Fibroblast of mammary gland (primary cell): Measurements from ENCODE around the gene CFAP77.

Experiments
- DNase-seq: peaks from one replicate; pipeline ENCODE4 v3.0.0-alpha.2; 2010; ENCODE audit warnings: low read depth
- H3K4me3 ChIP-seq: 2 replicates; pipeline ENCODE4 v1.5.1; 2011; ENCODE audit warnings: low read depth, mild to moderate bottlenecking, low read length, moderate library complexity; ENCODE audit not compliant: control insufficient read depth
- CTCF ChIP-seq: conservative IDR thresholded peaks from 2 replicates; pipeline ENCODE4 v1.5.1; 2011; ENCODE audit warnings: low read depth, low read length, inconsistent platforms; ENCODE audit not compliant: control insufficient read depth, insufficient read depth

CFAP77 gene

GRCh38 chr9:132409828-132410528 lies at the start of gene CFAP77:
Gene CFAP77 (plus strand): TSS chr9:132410211. CDS start chr9:132410272, 61 bp downstream.
- no peak for TF ChIP-seq CTCF
- DNase-seq: peak; percentile 46
- H3K4me3 ChIP-seq: peak within 1 kb of the TSS; percentile 36

DNA sequence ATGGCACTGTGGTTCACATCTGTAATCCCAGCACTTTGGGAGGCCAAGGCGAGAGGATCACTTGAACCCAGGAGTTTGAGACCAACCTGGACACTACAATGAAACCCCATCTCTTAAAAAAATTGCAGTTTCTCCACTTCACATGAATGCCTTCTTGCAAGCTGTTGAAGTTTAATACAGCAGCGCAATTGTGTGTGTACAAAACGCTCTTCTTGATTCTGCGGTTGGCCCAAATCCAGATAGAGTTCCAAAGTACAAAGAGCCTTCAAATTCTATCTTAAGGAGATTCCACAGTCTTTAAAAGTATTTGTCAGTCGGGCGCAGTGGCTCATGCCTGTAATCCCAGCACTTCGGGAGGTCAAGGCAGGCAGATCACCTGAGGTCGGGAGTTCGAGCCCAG lies 45.9 kb upstream of the CFAP77 start:
- no peak for DNase-seq
- TF ChIP-seq CTCF: no peak
- H3K4me3 ChIP-seq: no peak overlapping the region

GRCh38 chr9:132365986-132366385 lies 44.0 kb upstream of the CFAP77 start:
- no peak overlapping the region for H3K4me3 ChIP-seq
- TF ChIP-seq CTCF: no peak

DNA sequence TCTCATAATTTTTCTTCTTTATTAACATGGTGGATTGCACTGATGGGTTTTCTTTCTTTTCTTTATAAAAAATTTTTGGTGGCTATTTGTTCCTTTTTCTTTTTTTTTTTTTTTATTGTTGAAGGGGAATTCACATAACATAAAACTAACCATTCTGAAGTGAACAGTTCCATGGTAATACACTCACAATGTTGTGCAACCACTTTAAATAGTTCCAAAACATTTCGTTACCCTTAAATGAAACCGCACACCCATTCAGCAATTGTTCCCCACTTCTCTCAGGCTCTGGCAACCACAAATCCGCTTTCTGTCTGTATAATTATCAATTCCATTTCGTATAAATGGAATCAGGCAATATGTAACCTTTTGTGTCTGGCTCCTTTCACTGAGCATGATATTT lies 43.5 kb upstream of the CFAP77 start:
- DNase-seq: no peak
- no peak for TF ChIP-seq CTCF
- H3K4me3 ChIP-seq: no peak overlapping the region

More at GRCh38 chr9:132365986-132366385, 44.0 kb upstream of the CFAP77 start:
- no peak for DNase-seq

DNA sequence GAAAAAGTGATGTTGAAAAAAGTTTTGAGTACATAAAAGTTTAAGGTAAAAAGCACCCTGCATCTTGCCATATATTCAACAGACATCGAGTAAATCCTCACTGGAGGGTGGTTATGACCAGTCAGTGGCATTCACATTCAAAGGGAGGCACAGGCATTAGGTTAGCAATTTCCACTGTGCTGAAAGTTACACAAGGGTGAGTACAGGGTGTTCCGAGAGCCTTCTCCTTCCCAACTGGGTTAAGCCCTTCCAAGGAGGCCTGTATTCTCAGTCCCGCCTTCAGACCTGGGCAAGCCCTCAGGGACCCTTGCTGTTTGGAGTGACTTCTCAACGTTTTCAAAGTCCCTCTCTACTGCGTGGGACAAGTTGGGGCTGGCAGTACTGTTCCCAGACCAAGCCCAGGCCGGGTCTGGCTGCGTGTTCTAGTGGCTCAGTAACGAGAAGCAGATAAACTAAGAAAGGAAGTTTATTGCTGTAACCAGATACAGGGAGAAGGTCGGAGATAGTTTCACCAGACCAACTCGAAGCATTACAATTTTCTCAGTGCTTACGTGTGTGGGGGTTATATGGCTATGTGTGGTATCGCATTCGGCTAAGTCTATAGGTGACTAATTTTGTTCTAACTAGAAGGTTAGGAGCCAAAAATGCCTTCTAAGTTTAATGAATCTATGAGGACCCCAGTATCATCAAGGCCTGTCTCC lies 42.2 kb upstream of the CFAP77 start:
- DNase-seq: no peak
- no peak for TF ChIP-seq CTCF
- no peak overlapping the region for H3K4me3 ChIP-seq

DNA sequence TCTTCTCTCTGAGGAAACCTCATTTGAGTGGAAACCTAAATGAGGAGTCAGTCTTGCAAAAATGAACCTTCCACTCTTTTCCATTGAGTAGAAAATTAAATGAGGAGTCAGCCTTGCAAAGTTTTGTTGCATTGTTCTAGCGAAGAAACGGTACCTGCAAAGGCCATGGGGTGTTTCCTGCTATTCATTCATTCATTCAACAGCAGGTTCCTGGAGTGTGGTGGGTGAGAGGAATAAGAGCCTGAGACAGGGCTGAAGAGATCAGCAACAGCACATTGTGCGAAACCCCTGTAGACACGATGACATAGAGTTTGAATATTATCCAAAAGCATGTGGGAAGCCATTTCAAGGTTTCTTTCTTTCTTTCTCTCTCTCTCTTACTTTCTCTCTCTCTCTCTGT lies 40.6 kb upstream of the CFAP77 start:
- no peak for DNase-seq
- no peak for TF ChIP-seq CTCF

More for the DNA sequence above, 40.6 kb upstream of the CFAP77 start:
- no peak overlapping the region for H3K4me3 ChIP-seq
